Breast epithelium (tissue), 4 donors: ENCODE measurements around the gene JSRP1. TPM values are rescaled to one million over a fixed set of nuclear protein-coding genes. Genes with fewer than 3 reads are reported as not detected.

ENCODE experiments used
- DNase-seq, 2 donors: peaks; one replicate each; pipeline ENCODE4 v3.0.0-alpha.2; 2019; ENCODE audit warnings: low spot score in 2 of 2
- H3K27ac ChIP-seq, 2 donors: fragments of 200-600 bp; sonication (generic) in 1 of 2; one replicate each; pipeline ENCODE4 v1.5.1; 2016 to 2019; ENCODE audit warnings: mild to moderate bottlenecking in 1 of 2
- H3K27me3 ChIP-seq, 2 donors: fragments of 200-600 bp; sonication (generic) in 1 of 2; one replicate each; pipeline versions ENCODE4 v1.5.1 to v1.6.0; 2017 to 2019; ENCODE audit warnings: control low read depth in 1 of 2, mild to moderate bottlenecking in 1 of 2
- H3K36me3 ChIP-seq: fragments of 200-600 bp; one replicate; pipeline ENCODE4 v1.5.1; 2019
- H3K4me1 ChIP-seq, 2 donors: fragments of 200-600 bp; sonication (generic); one replicate each; pipeline ENCODE4 v1.5.1; 2016 to 2019; ENCODE audit warnings: control low read depth in 1 of 2
- H3K4me3 ChIP-seq, 3 donors: fragments of 200-600 bp; sonication (generic); 1 replicate in 2 of 3; 2 replicates in 1 of 3; pipeline ENCODE4 v1.5.1; 2016 to 2019; ENCODE audit warnings: mild to moderate bottlenecking in 3 of 3, moderate library complexity in 2 of 3
- H3K9me3 ChIP-seq, 2 donors: fragments of 200-600 bp; sonication (generic) in 1 of 2; one replicate each; pipeline ENCODE4 v1.5.1; 2016 to 2019; ENCODE audit warnings: control low read depth in 1 of 2
- CTCF ChIP-seq, 3 donors: fragments of 450-650 bp; IDR thresholded peaks; one replicate each; pipeline ENCODE4 v1.5.1; 2016 to 2017; ENCODE audit warnings: antibody characterized with exemption in 3 of 3, mild to moderate bottlenecking in 3 of 3, moderate library complexity in 3 of 3
- POLR2A ChIP-seq: fragments of 450-650 bp; IDR thresholded peaks from one replicate; pipeline ENCODE4 v1.6.1; 2016; ENCODE audit warnings: antibody characterized with exemption, mild to moderate bottlenecking, moderate library complexity
- POLR2AphosphoS5 ChIP-seq, 3 donors: sonication (generic); formaldehyde crosslinking; IDR thresholded peaks; one replicate each; pipeline ENCODE4 v1.6.1; 2017; ENCODE audit warnings: antibody characterized with exemption in 3 of 3
- intact Hi-C: fragments of 100-400 bp; cut with DNase I; formaldehyde crosslinking; loops from one replicate; pipeline ENCODE4 v1.15.1; 2023; ENCODE audit warnings: low total_unique reads
- total RNA-seq, 3 donors: library from RNA; depleted of rRNA; stranded (reverse); fragments of >200 nt; gene quantifications; one replicate each; pipeline ENCODE4 v1.1.0, GENCODE V29; 2016

JSRP1 gene
- total RNA-seq = 1 to 10 TPM in 2 of 3 donors, not detected in 1; 1.0 to 2.3 TPM

- H3K27ac ChIP-seq = no peak within 1 kb of the TSS
- no peak for DNase-seq
- intact Hi-C loops = no loop called here
- no peaks in the 10 kb centered on the region for H3K9me3 ChIP-seq
- peaks cover under 1 to 8% of the 10 kb centered on the region in 2 donors for H3K4me1 ChIP-seq
- H3K4me3 ChIP-seq = no peak within 1 kb of the TSS
- H3K36me3 ChIP-seq = no peaks in the 10 kb centered on the region
- peaks cover 25 to 28% of the 10 kb centered on the region in 2 donors for H3K27me3 ChIP-seq
- TF ChIP-seq POLR2A (no peak), POLR2AphosphoS5 (IDR thresholded peaks at IDR 0.05) (no peak), CTCF (IDR thresholded peaks at IDR 0.05) (no peak)
These were observed at the start of gene JSRP1 for GRCh38 chr19:2255982-2256685. Gene JSRP1 (minus strand): TSS chr19:2256417. CDS start chr19:2255314, 1,103 bp downstream.

- no peaks in the 10 kb centered on the region for H3K36me3 ChIP-seq
- no peak overlapping the region for H3K27ac ChIP-seq
- TF ChIP-seq CTCF (IDR thresholded peaks at IDR 0.05) (no peak), POLR2A (no peak), POLR2AphosphoS5 (IDR thresholded peaks at IDR 0.05) (no peak)
- H3K9me3 ChIP-seq = no peaks in the 10 kb centered on the region
- no peak for DNase-seq
- no peaks in the 10 kb centered on the region for H3K4me1 ChIP-seq
- H3K4me3 ChIP-seq = no peak overlapping the region
- intact Hi-C loops = no loop called here
- H3K27me3 ChIP-seq = peaks cover 10 to 28% of the 10 kb centered on the region in 2 donors
These were observed 49.4 kb upstream of the JSRP1 start for GRCh38 chr19:2305452-2306280.

- intact Hi-C loops = no loop called here
- no peak for DNase-seq
- H3K9me3 ChIP-seq = no peaks in the 10 kb centered on the region
- H3K4me1 ChIP-seq = no peaks in the 10 kb centered on the region
- no peak overlapping the region for H3K27ac ChIP-seq
- TF ChIP-seq CTCF (IDR thresholded peaks at IDR 0.05) (no peak), POLR2A (no peak), POLR2AphosphoS5 (IDR thresholded peaks at IDR 0.05) (no peak)
- H3K36me3 ChIP-seq = no peaks in the 10 kb centered on the region
- no peak overlapping the region for H3K4me3 ChIP-seq
- H3K27me3 ChIP-seq = peaks cover 10 to 19% of the 10 kb centered on the region in 2 donors
These were observed 47.1 kb upstream of the JSRP1 start for GRCh38 chr19:2303211-2303798.

- peaks cover 7 to 17% of the 10 kb centered on the region in 2 donors for H3K27me3 ChIP-seq
- intact Hi-C loops = no loop called here
These were observed 46.3 kb upstream of the JSRP1 start for GRCh38 chr19:2302319-2303210.

More at GRCh38 chr19:2302319-2303210, 46.3 kb upstream of the JSRP1 start:
- Histone ChIP-seq H3K36me3 (no peaks in the 10 kb centered on the region), H3K4me1 (no peaks in the 10 kb centered on the region), H3K9me3 (no peaks in the 10 kb centered on the region), H3K4me3 (peak overlapping the region in 1 of 3 donors; percentile 40), H3K27ac (no peak overlapping the region)
- TF ChIP-seq CTCF (IDR thresholded peaks at IDR 0.05) (no peak), POLR2AphosphoS5 (IDR thresholded peaks at IDR 0.05) (no peak), POLR2A (no peak)
- DNase-seq = no peak
